ENCODE data around the gene TMEM271. TPM values are rescaled to one million over a fixed set of nuclear protein-coding genes. Genes with fewer than 3 reads are reported as not detected.

TMEM271 gene
- total RNA-seq = not detected in 2 replicates

DNA sequence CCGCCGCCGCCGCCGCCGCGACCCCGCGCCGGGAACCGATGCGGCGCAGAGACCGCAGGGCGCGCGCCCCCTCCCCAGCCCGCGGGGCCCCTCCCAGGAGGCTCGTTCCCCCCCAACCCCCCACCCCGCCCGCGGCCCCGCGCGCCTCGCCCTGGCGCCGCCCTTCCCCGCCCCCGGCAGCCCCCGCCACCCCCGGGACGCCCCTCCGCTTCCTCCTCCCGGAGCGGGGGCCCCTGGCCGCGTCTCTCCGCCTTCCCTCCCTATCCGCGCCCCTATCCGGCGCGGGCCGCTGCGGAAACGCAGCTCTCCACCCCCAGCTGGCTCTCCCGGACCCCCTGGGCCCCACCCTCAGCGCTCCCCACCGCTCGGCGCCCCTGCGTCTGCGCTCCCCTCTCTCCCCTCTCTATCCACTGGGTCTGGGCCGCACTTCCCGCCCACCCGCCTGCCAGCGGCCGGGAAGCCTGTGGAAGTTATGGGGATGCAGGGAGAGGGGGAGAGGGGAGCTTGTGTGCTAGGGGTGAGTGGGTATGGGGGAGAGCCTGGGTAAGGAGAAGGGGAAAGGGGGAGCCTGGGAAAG lies at the start of gene TMEM271:
Gene TMEM271, minus strand, starts transcription at position 51 of the 577 bp plus-strand sequence. CDS start 233 bp downstream, outside the sequence.

GRCh38 chr4:624705-625590 lies 48.9 kb upstream of the TMEM271 start, which contains the start of gene PDE6B:
Gene PDE6B (plus strand): TSS chr4:625573. CDS start chr4:625627, 54 bp downstream.

Other genes starting within 250 kb of the TMEM271 start
- 9.1 and 9.8 TPM in 2 replicates for gene ZNF141, start 238.5 kb downstream of the TMEM271 start, total RNA-seq
- gene ZNF721, start 77.1 kb downstream of the TMEM271 start, total RNA-seq = 12.9 and 16.7 TPM in 2 replicates
- gene PIGG, start 77.1 kb downstream of the TMEM271 start, total RNA-seq = 46.4 and 54.2 TPM in 2 replicates
- 1.1 and 1.3 TPM in 2 replicates for gene PDE6B, start 49.3 kb upstream of the TMEM271 start, total RNA-seq
- gene ATP5ME, start 98.0 kb upstream of the TMEM271 start, total RNA-seq = 298 and 389 TPM in 2 replicates
- 19.2 and 30.6 TPM in 2 replicates for gene MYL5, start 98.2 kb upstream of the TMEM271 start, total RNA-seq
- 2.7 and 4.8 TPM in 2 replicates for gene SLC49A3, start 112.9 kb upstream of the TMEM271 start, total RNA-seq
- gene PCGF3, start 129.5 kb upstream of the TMEM271 start, total RNA-seq = 27.3 and 31.8 TPM in 2 replicates
- gene CPLX1, start 249.8 kb upstream of the TMEM271 start, total RNA-seq = not detected in 2 replicates